NCI-H2171 (cell line): ENCODE data around the gene MDGA2.

Experiments
- DNase-seq: peaks from one replicate; lab custom pipeline; 2025; lab: John Stamatoyannopoulos, UW

MDGA2 gene

GRCh38 chr14:47485421-47485820 lies 190.0 kb downstream of the MDGA2 start:
- DNase-seq = no peak

- no peak for DNase-seq
These were observed 192.0 kb downstream of the MDGA2 start for GRCh38 chr14:47483449-47483848.

- DNase-seq = no peak
These were observed 204.3 kb downstream of the MDGA2 start for GRCh38 chr14:47471075-47471474.

- no peak for DNase-seq
These were observed 208.5 kb downstream of the MDGA2 start for GRCh38 chr14:47466916-47467315.

GRCh38 chr14:47454025-47454424 lies 221.4 kb downstream of the MDGA2 start:
- no peak for DNase-seq

- DNase-seq = no peak
These were observed 228.3 kb downstream of the MDGA2 start for GRCh38 chr14:47447076-47447475.

GRCh38 chr14:47442211-47442610 lies 233.2 kb downstream of the MDGA2 start:
- no peak for DNase-seq

GRCh38 chr14:47439953-47440352 lies 235.5 kb downstream of the MDGA2 start:
- no peak for DNase-seq

GRCh38 chr14:47438650-47439140 lies 236.7 kb downstream of the MDGA2 start:
- no peak for DNase-seq

GRCh38 chr14:47435331-47435965 lies 240.0 kb downstream of the MDGA2 start:
- DNase-seq = no peak

- DNase-seq = no peak
These were observed 247.8 kb downstream of the MDGA2 start for GRCh38 chr14:47427629-47428028.

- no peak for DNase-seq
These were observed 250.1 kb downstream of the MDGA2 start for GRCh38 chr14:47425302-47425701.

GRCh38 chr14:47422191-47422590 lies 253.2 kb downstream of the MDGA2 start:
- no peak for DNase-seq

GRCh38 chr14:47411523-47411922 lies 263.9 kb downstream of the MDGA2 start:
- no peak for DNase-seq

- DNase-seq = no peak
These were observed 283.1 kb downstream of the MDGA2 start for GRCh38 chr14:47392326-47392725.

GRCh38 chr14:47390831-47391504 lies 284.4 kb downstream of the MDGA2 start:
- DNase-seq = no peak

GRCh38 chr14:47389535-47389934 lies 285.9 kb downstream of the MDGA2 start:
- no peak for DNase-seq

GRCh38 chr14:47366006-47366405 lies 309.4 kb downstream of the MDGA2 start:
- DNase-seq = no peak

- no peak for DNase-seq
These were observed 310.2 kb downstream of the MDGA2 start for GRCh38 chr14:47365233-47365632.

GRCh38 chr14:47353186-47353585 lies 322.2 kb downstream of the MDGA2 start:
- DNase-seq = no peak

GRCh38 chr14:47346849-47347248 lies 328.6 kb downstream of the MDGA2 start:
- DNase-seq = no peak

GRCh38 chr14:47345016-47345415 lies 330.4 kb downstream of the MDGA2 start:
- no peak for DNase-seq

- DNase-seq = no peak
These were observed 342.5 kb downstream of the MDGA2 start for GRCh38 chr14:47332939-47333338.

- DNase-seq = no peak
These were observed 343.3 kb downstream of the MDGA2 start for GRCh38 chr14:47332106-47332505.
